ENCODE results near the gene ARF5. TPM values are rescaled to one million over a fixed set of nuclear protein-coding genes. Genes with fewer than 3 reads are reported as not detected.

The ARF5 gene
- total and polyA plus RNA-seq, 11 donors: 85.3 to 196 (median 99.1) TPM

GRCh38 chr7:127600885-127601284 is 12.7 kb downstream of the ARF5 start:
- 72 to 83% (median 79%) methylated on average over 3 of the region's 3 CpGs for WGBS, 4 donors

GRCh38 chr7:127608446-127608845 is 20.2 kb downstream of the ARF5 start:
- peaks cover 0 to 5% (median 0%) of the 10 kb centered on the region in 9 donors for H3K27me3 ChIP-seq
- WGBS, 4 donors: 83 to 89% (median 85%) methylated on average over 6 of the region's 6 CpGs
- no peak for ATAC-seq
- no peak overlapping the region for H3K4me3 ChIP-seq
- intact Hi-C loops (cut with DNase I): no loop called here
- DNase-seq: no peak
- no peak overlapping the region for H3K27ac ChIP-seq
- TF ChIP-seq CTCF (IDR thresholded peaks at IDR 0.05) (no peak), POLR2A (IDR thresholded peaks at IDR 0.05) (no peak)
- peaks cover 0 to 18% (median 3%) of the 10 kb centered on the region in 12 donors for H3K9me3 ChIP-seq
- no peaks in the 10 kb centered on the region for H3K4me1 ChIP-seq
- no peaks in the 10 kb centered on the region for H3K36me3 ChIP-seq

More at GRCh38 chr7:127600885-127601284, 12.7 kb downstream of the ARF5 start:
- TF ChIP-seq CTCF (IDR thresholded peaks at IDR 0.05) (no peak), POLR2A (IDR thresholded peaks at IDR 0.05) (no peak)
- Histone ChIP-seq H3K27me3 (no peaks in the 10 kb centered on the region), H3K36me3 (no peaks in the 10 kb centered on the region), H3K9me3 (no peaks in the 10 kb centered on the region), H3K4me1 (no peaks in the 10 kb centered on the region), H3K4me3 (no peak overlapping the region), H3K27ac (no peak overlapping the region)
- DNase-seq (no peak), ATAC-seq (no peak)
- intact Hi-C loops (cut with DNase I): no loop called here

DNA sequence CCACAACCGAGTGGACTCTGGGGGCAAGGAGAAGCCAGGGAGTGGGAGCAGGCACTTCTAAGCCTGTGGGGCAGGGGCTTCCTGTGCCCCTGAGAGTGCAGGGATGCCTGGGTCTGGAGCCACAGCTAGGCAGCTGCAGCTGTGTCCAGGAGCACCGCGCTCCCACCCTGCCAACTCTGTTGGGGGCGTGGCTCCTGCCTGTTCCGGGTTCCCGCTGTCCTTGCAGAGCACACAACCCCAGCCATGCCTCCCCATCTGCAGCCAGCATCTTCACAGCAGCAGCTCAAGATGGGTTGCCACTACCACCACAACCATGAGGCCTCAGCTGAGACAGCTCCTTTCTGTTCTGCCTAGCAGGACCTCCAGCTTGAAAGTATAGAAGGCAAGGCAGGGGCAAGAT is 21.1 kb downstream of the ARF5 start:
- DNase-seq (no peak), ATAC-seq (no peak)
- H3K9me3 ChIP-seq: peaks cover 0 to 18% (median 3%) of the 10 kb centered on the region in 12 donors
- no peak for TF ChIP-seq POLR2A (IDR thresholded peaks at IDR 0.05)
- no peak for TF ChIP-seq CTCF (IDR thresholded peaks at IDR 0.05)
- no peak overlapping the region for H3K27ac ChIP-seq
- WGBS, 4 donors: 63 to 93% (median 91%) methylated on average over 2 to 6 of the region's 6 CpGs
- no peaks in the 10 kb centered on the region for H3K36me3 ChIP-seq
- intact Hi-C loops (cut with DNase I): no loop called here
- H3K4me1 ChIP-seq: no peaks in the 10 kb centered on the region
- H3K4me3 ChIP-seq: no peak overlapping the region
- peaks cover 0 to 13% (median 0%) of the 10 kb centered on the region in 9 donors for H3K27me3 ChIP-seq

- Histone ChIP-seq H3K27ac (no peak overlapping the region), H3K27me3 (peaks cover 0 to 34% (median 13%) of the 10 kb centered on the region in 9 donors), H3K4me1 (no peaks in the 10 kb centered on the region), H3K9me3 (peaks cover 0 to 18% (median 3%) of the 10 kb centered on the region in 12 donors), H3K4me3 (no peak overlapping the region), H3K36me3 (no peaks in the 10 kb centered on the region)
- 78 to 84% (median 82%) methylated on average over 1 of the region's 1 CpG for WGBS, 4 donors
- ATAC-seq: no peak
- no peak for DNase-seq
- intact Hi-C loops (cut with DNase I): no loop called here
- no peak for TF ChIP-seq POLR2A (IDR thresholded peaks at IDR 0.05)
- no peak for TF ChIP-seq CTCF (IDR thresholded peaks at IDR 0.05)
Observed at GRCh38 chr7:127612263-127612662, 24.1 kb downstream of the ARF5 start.
